Fibroblast of lung (primary cell): Measurements from ENCODE around the gene TYRO3. TPM values are rescaled to one million over a fixed set of nuclear protein-coding genes. Genes with fewer than 3 reads are reported as not detected.

Experiments used
- DNase-seq, 2 donors: peaks; one replicate each; pipeline versions ENCODE4 v3.0.0 to v3.0.0-alpha.2; 2010; ENCODE audit warnings: low read depth in 2 of 2
- H2AFZ ChIP-seq: 2 replicates; pipeline ENCODE4 v1.5.1; 2012; ENCODE audit warnings: low read length, control low read depth, inconsistent platforms
- H3K27ac ChIP-seq: 2 replicates; pipeline ENCODE4 v1.5.1; 2011; ENCODE audit warnings: low read length, control low read depth; ENCODE audit not compliant: insufficient read depth
- H3K27me3 ChIP-seq: 2 replicates; pipeline ENCODE4 v1.5.1; 2011; ENCODE audit warnings: mild to moderate bottlenecking, low read length; ENCODE audit not compliant: control insufficient read depth, insufficient read depth
- H3K36me3 ChIP-seq: 2 replicates; pipeline ENCODE4 v1.5.1; 2011; ENCODE audit warnings: low read length; ENCODE audit not compliant: control insufficient read depth, insufficient read depth
- H3K4me1 ChIP-seq: 2 replicates; pipeline ENCODE4 v1.5.1; 2011; ENCODE audit warnings: low read length; ENCODE audit not compliant: control insufficient read depth, insufficient read depth; ENCODE audit errors: extremely low read depth
- H3K4me2 ChIP-seq: 2 replicates; pipeline ENCODE4 v1.5.1; 2011; ENCODE audit warnings: low read length, control low read depth; ENCODE audit not compliant: insufficient read depth; ENCODE audit errors: extremely low read depth
- H3K4me3 ChIP-seq, 4 experiments: fragments of 200-600 bp in 1 of 4; sonication (generic) in 1 of 4; replicated peaks in 1 of 4; 2 replicates each; pipeline ENCODE4 v1.5.1; 2011 to 2016; ENCODE audit warnings: low read length in 4 of 4, low read depth in 3 of 4, mild to moderate bottlenecking in 3 of 4, control low read depth in 2 of 4, inconsistent platforms in 1 of 4, mixed read lengths in 1 of 4; ENCODE audit not compliant: insufficient read depth in 1 of 4; ENCODE audit errors: control extremely low read depth in 1 of 4
- H3K79me2 ChIP-seq: 2 replicates; pipeline ENCODE4 v1.5.1; 2012; ENCODE audit warnings: mild to moderate bottlenecking, low read length, inconsistent platforms; ENCODE audit not compliant: control insufficient read depth, insufficient read depth
- H3K9ac ChIP-seq: 2 replicates; pipeline ENCODE4 v1.5.1; 2011; ENCODE audit warnings: mild to moderate bottlenecking, low read length, control low read depth; ENCODE audit not compliant: insufficient read depth
- H3K9me3 ChIP-seq: 2 replicates; pipeline ENCODE4 v1.5.1; 2012; ENCODE audit warnings: low read depth, low read length; ENCODE audit not compliant: control insufficient read depth, insufficient read depth
- H4K20me1 ChIP-seq: 2 replicates; pipeline ENCODE4 v1.5.1; 2011; ENCODE audit warnings: low read length; ENCODE audit not compliant: control insufficient read depth, insufficient read depth; ENCODE audit errors: extremely low read depth
- CTCF ChIP-seq, 2 donors: IDR thresholded peaks in 1 of 2; conservative IDR thresholded peaks in 1 of 2; 1 replicate in 1 of 2; 2 replicates in 1 of 2; pipeline ENCODE4 v1.5.1; 2011 to 2012; ENCODE audit warnings: low read length in 2 of 2, control low read depth in 1 of 2, inconsistent platforms in 1 of 2, low read depth in 1 of 2, mild to moderate bottlenecking in 1 of 2
- EZH2 ChIP-seq: IDR thresholded peaks from 2 replicates; pipeline ENCODE4 v1.5.1; 2012; ENCODE audit warnings: low read length, control low read depth, mild to moderate bottlenecking; ENCODE audit errors: missing control alignments
- polyA plus RNA-seq, 2 donors: library from polyadenylated mRNA; depleted of rRNA in 1 of 2; stranded (reverse) in 1 of 2; unstranded in 1 of 2; fragments of >200 nt; gene quantifications; 2 replicates each; pipeline ENCODE4 v1.2.1, GENCODE V29; 2011 to 2012; ENCODE audit warnings: missing spikeins in 1 of 2
- total RNA-seq: library from RNA; depleted of rRNA; stranded (reverse); fragments of >200 nt; gene quantifications from 2 replicates; pipeline ENCODE4 v1.2.1, GENCODE V29; 2014

The TYRO3 gene
- total and polyA plus RNA-seq, 2 donors (not counting 1 experiment from before 2014, with no cell fraction given): 9.2 to 14.9 TPM

GRCh38 chr15:41574158-41574557, 15.1 kb downstream of the TYRO3 start:
- H3K4me2 ChIP-seq: no peak overlapping the region
- no peak overlapping the region for H3K27ac ChIP-seq

GRCh38 chr15:41575282-41575681, 16.3 kb downstream of the TYRO3 start:
- Histone ChIP-seq H3K27me3 (no peaks in the 10 kb centered on the region), H3K36me3 (peaks cover 6% of the 10 kb centered on the region), H3K4me1 (no peaks in the 10 kb centered on the region), H3K79me2 (no peaks in the 10 kb centered on the region), H3K27ac (no peak overlapping the region), H3K4me2 (no peak overlapping the region), H4K20me1 (no peaks in the 10 kb centered on the region), H3K9ac (no peak overlapping the region), H3K4me3 (no peak overlapping the region), H3K9me3 (no peaks in the 10 kb centered on the region), H2AFZ (no peak overlapping the region)
- no peak for DNase-seq
- TF ChIP-seq CTCF (conservative IDR thresholded peaks at IDR 0.05 in 1 of 2, IDR thresholded peaks at IDR 0.05 in 1 of 2; ENCODE audit: low read depth in 1 of 2, low read length in 2 of 2) (no peak), EZH2 (no peak)

More at GRCh38 chr15:41574158-41574557, 15.1 kb downstream of the TYRO3 start:
- H3K79me2 ChIP-seq: no peaks in the 10 kb centered on the region
- TF ChIP-seq EZH2 (no peak), CTCF (conservative IDR thresholded peaks at IDR 0.05 in 1 of 2, IDR thresholded peaks at IDR 0.05 in 1 of 2; ENCODE audit: low read depth in 1 of 2, low read length in 2 of 2) (no peak)
- no peaks in the 10 kb centered on the region for H3K9me3 ChIP-seq
- H3K27me3 ChIP-seq: no peaks in the 10 kb centered on the region
- H3K4me3 ChIP-seq: no peak overlapping the region
- no peak overlapping the region for H3K9ac ChIP-seq
- H3K4me1 ChIP-seq: no peaks in the 10 kb centered on the region
- no peak for DNase-seq
- peaks cover 6% of the 10 kb centered on the region for H3K36me3 ChIP-seq
- no peaks in the 10 kb centered on the region for H4K20me1 ChIP-seq
- no peak overlapping the region for H2AFZ ChIP-seq

- Histone ChIP-seq H3K4me3 (no peak overlapping the region), H3K27ac (no peak overlapping the region), H2AFZ (no peak overlapping the region), H3K36me3 (peaks cover 5% of the 10 kb centered on the region), H4K20me1 (no peaks in the 10 kb centered on the region), H3K4me1 (no peaks in the 10 kb centered on the region), H3K9ac (no peak overlapping the region), H3K9me3 (no peaks in the 10 kb centered on the region), H3K27me3 (no peaks in the 10 kb centered on the region), H3K4me2 (no peak overlapping the region), H3K79me2 (no peaks in the 10 kb centered on the region)
- no peak for DNase-seq
- TF ChIP-seq CTCF (conservative IDR thresholded peaks at IDR 0.05 in 1 of 2, IDR thresholded peaks at IDR 0.05 in 1 of 2; ENCODE audit: low read depth in 1 of 2, low read length in 2 of 2) (no peak), EZH2 (no peak)
Observed at GRCh38 chr15:41577863-41578735, 19.1 kb downstream of the TYRO3 start.
